Measurements from ENCODE around the gene RASGRF1.

Gene RASGRF1

GRCh38 chr15:79054350-79054749 is 36.2 kb downstream of the RASGRF1 start:
- no peak overlapping the region for H3K27ac ChIP-seq (ENCODE audit: low read length)
- no peaks in the 10 kb centered on the region for H3K36me3 ChIP-seq (ENCODE audit: control insufficient read depth in 2 of 2, insufficient read depth in 2 of 2, low read length in 2 of 2)
- peaks cover 4 to 11% of the 10 kb centered on the region in 2 donors for H3K27me3 ChIP-seq (ENCODE audit: control insufficient read depth in 1 of 2, insufficient read depth in 2 of 2, low read length in 2 of 2)
- no peak overlapping the region for H3K4me3 ChIP-seq (ENCODE audit: low read length in 2 of 2)
- H3K9ac ChIP-seq (ENCODE audit: low read length in 2 of 2) = no peak overlapping the region
- H3K9me3 ChIP-seq (ENCODE audit: control insufficient read depth in 2 of 2, low read length in 2 of 2) = no peaks in the 10 kb centered on the region
- H3K4me1 ChIP-seq (ENCODE audit: control insufficient read depth, insufficient read depth, low read length) = no peaks in the 10 kb centered on the region

- Histone ChIP-seq H3K36me3 (ENCODE audit: control insufficient read depth in 2 of 2, insufficient read depth in 2 of 2, low read length in 2 of 2) (no peaks in the 10 kb centered on the region), H3K4me3 (ENCODE audit: low read length in 2 of 2) (no peak overlapping the region), H3K9ac (ENCODE audit: low read length in 2 of 2) (no peak overlapping the region), H3K9me3 (ENCODE audit: control insufficient read depth in 2 of 2, low read length in 2 of 2) (no peaks in the 10 kb centered on the region), H3K27me3 (ENCODE audit: control insufficient read depth in 1 of 2, insufficient read depth in 2 of 2, low read length in 2 of 2) (peaks cover 4 to 11% of the 10 kb centered on the region in 2 donors), H3K4me1 (ENCODE audit: control insufficient read depth, insufficient read depth, low read length) (no peaks in the 10 kb centered on the region), H3K27ac (ENCODE audit: low read length) (no peak overlapping the region)
These were observed 36.7 kb downstream of the RASGRF1 start for GRCh38 chr15:79053894-79054293.

- H3K27me3 ChIP-seq (ENCODE audit: control insufficient read depth in 1 of 2, insufficient read depth in 2 of 2, low read length in 2 of 2) = peaks cover under 1 to 9% of the 10 kb centered on the region in 2 donors
- no peaks in the 10 kb centered on the region for H3K4me1 ChIP-seq (ENCODE audit: control insufficient read depth, insufficient read depth, low read length)
- no peak overlapping the region for H3K27ac ChIP-seq (ENCODE audit: low read length)
- no peaks in the 10 kb centered on the region for H3K36me3 ChIP-seq (ENCODE audit: control insufficient read depth in 2 of 2, insufficient read depth in 2 of 2, low read length in 2 of 2)
- no peak overlapping the region for H3K4me3 ChIP-seq (ENCODE audit: low read length in 2 of 2)
- H3K9ac ChIP-seq (ENCODE audit: low read length in 2 of 2) = no peak overlapping the region
- H3K9me3 ChIP-seq (ENCODE audit: control insufficient read depth in 2 of 2, low read length in 2 of 2) = no peaks in the 10 kb centered on the region
These were observed 38.4 kb downstream of the RASGRF1 start for GRCh38 chr15:79051941-79052731.

GRCh38 chr15:79051029-79051428 is 39.6 kb downstream of the RASGRF1 start:
- Histone ChIP-seq H3K4me1 (ENCODE audit: control insufficient read depth, insufficient read depth, low read length) (no peaks in the 10 kb centered on the region), H3K9me3 (ENCODE audit: control insufficient read depth in 2 of 2, low read length in 2 of 2) (no peaks in the 10 kb centered on the region), H3K9ac (ENCODE audit: low read length in 2 of 2) (no peak overlapping the region), H3K27me3 (ENCODE audit: control insufficient read depth in 1 of 2, insufficient read depth in 2 of 2, low read length in 2 of 2) (peaks cover 0 to 5% of the 10 kb centered on the region in 2 donors), H3K4me3 (ENCODE audit: low read length in 2 of 2) (no peak overlapping the region), H3K27ac (ENCODE audit: low read length) (no peak overlapping the region), H3K36me3 (ENCODE audit: control insufficient read depth in 2 of 2, insufficient read depth in 2 of 2, low read length in 2 of 2) (no peaks in the 10 kb centered on the region)

GRCh38 chr15:79050341-79050740 is 40.2 kb downstream of the RASGRF1 start:
- H3K36me3 ChIP-seq (ENCODE audit: control insufficient read depth in 2 of 2, insufficient read depth in 2 of 2, low read length in 2 of 2) = no peaks in the 10 kb centered on the region
- no peaks in the 10 kb centered on the region for H3K9me3 ChIP-seq (ENCODE audit: control insufficient read depth in 2 of 2, low read length in 2 of 2)
- H3K27ac ChIP-seq (ENCODE audit: low read length) = no peak overlapping the region
- peaks cover 0 to 2% of the 10 kb centered on the region in 2 donors for H3K27me3 ChIP-seq (ENCODE audit: control insufficient read depth in 1 of 2, insufficient read depth in 2 of 2, low read length in 2 of 2)
- H3K4me3 ChIP-seq (ENCODE audit: low read length in 2 of 2) = no peak overlapping the region
- no peak overlapping the region for H3K9ac ChIP-seq (ENCODE audit: low read length in 2 of 2)
- H3K4me1 ChIP-seq (ENCODE audit: control insufficient read depth, insufficient read depth, low read length) = no peaks in the 10 kb centered on the region

- Histone ChIP-seq H3K9ac (ENCODE audit: low read length in 2 of 2) (no peak overlapping the region), H3K27me3 (ENCODE audit: control insufficient read depth in 1 of 2, insufficient read depth in 2 of 2, low read length in 2 of 2) (peaks cover 0 to 2% of the 10 kb centered on the region in 2 donors), H3K36me3 (ENCODE audit: control insufficient read depth in 2 of 2, insufficient read depth in 2 of 2, low read length in 2 of 2) (no peaks in the 10 kb centered on the region), H3K9me3 (ENCODE audit: control insufficient read depth in 2 of 2, low read length in 2 of 2) (no peaks in the 10 kb centered on the region), H3K4me3 (ENCODE audit: low read length in 2 of 2) (no peak overlapping the region), H3K27ac (ENCODE audit: low read length) (no peak overlapping the region), H3K4me1 (ENCODE audit: control insufficient read depth, insufficient read depth, low read length) (no peaks in the 10 kb centered on the region)
These were observed 41.2 kb downstream of the RASGRF1 start for GRCh38 chr15:79049416-79049815.

- H3K4me1 ChIP-seq (ENCODE audit: control insufficient read depth, insufficient read depth, low read length) = no peaks in the 10 kb centered on the region
- H3K4me3 ChIP-seq (ENCODE audit: low read length in 2 of 2) = no peak overlapping the region
- no peaks in the 10 kb centered on the region for H3K36me3 ChIP-seq (ENCODE audit: control insufficient read depth in 2 of 2, insufficient read depth in 2 of 2, low read length in 2 of 2)
- H3K9ac ChIP-seq (ENCODE audit: low read length in 2 of 2) = no peak overlapping the region
- peaks cover 4 to 11% of the 10 kb centered on the region in 2 donors for H3K9me3 ChIP-seq (ENCODE audit: control insufficient read depth in 2 of 2, low read length in 2 of 2)
- H3K27me3 ChIP-seq (ENCODE audit: control insufficient read depth in 1 of 2, insufficient read depth in 2 of 2, low read length in 2 of 2) = peaks cover 0 to 2% of the 10 kb centered on the region in 2 donors
- H3K27ac ChIP-seq (ENCODE audit: low read length) = no peak overlapping the region
These were observed 42.7 kb downstream of the RASGRF1 start for GRCh38 chr15:79047676-79048439.

- Histone ChIP-seq H3K4me1 (ENCODE audit: control insufficient read depth, insufficient read depth, low read length) (no peaks in the 10 kb centered on the region), H3K9ac (ENCODE audit: low read length in 2 of 2) (no peak overlapping the region), H3K27ac (ENCODE audit: low read length) (no peak overlapping the region), H3K9me3 (ENCODE audit: control insufficient read depth in 2 of 2, low read length in 2 of 2) (peaks cover 4 to 13% of the 10 kb centered on the region in 2 donors), H3K27me3 (ENCODE audit: control insufficient read depth in 1 of 2, insufficient read depth in 2 of 2, low read length in 2 of 2) (peaks cover 0 to 2% of the 10 kb centered on the region in 2 donors), H3K4me3 (ENCODE audit: low read length in 2 of 2) (no peak overlapping the region), H3K36me3 (ENCODE audit: control insufficient read depth in 2 of 2, insufficient read depth in 2 of 2, low read length in 2 of 2) (no peaks in the 10 kb centered on the region)
These were observed 43.7 kb downstream of the RASGRF1 start for GRCh38 chr15:79046691-79047404.

GRCh38 chr15:79045041-79045440 is 45.5 kb downstream of the RASGRF1 start:
- Histone ChIP-seq H3K9me3 (ENCODE audit: control insufficient read depth in 2 of 2, low read length in 2 of 2) (peaks cover 4 to 13% of the 10 kb centered on the region in 2 donors), H3K4me1 (ENCODE audit: control insufficient read depth, insufficient read depth, low read length) (no peaks in the 10 kb centered on the region), H3K36me3 (ENCODE audit: control insufficient read depth in 2 of 2, insufficient read depth in 2 of 2, low read length in 2 of 2) (no peaks in the 10 kb centered on the region), H3K27ac (ENCODE audit: low read length) (no peak overlapping the region), H3K27me3 (ENCODE audit: control insufficient read depth in 1 of 2, insufficient read depth in 2 of 2, low read length in 2 of 2) (peaks cover 2 to 3% of the 10 kb centered on the region in 2 donors), H3K9ac (ENCODE audit: low read length in 2 of 2) (no peak overlapping the region), H3K4me3 (ENCODE audit: low read length in 2 of 2) (no peak overlapping the region)

GRCh38 chr15:79042213-79042928 is 48.2 kb downstream of the RASGRF1 start:
- Histone ChIP-seq H3K4me3 (ENCODE audit: low read length in 2 of 2) (no peak overlapping the region), H3K27ac (ENCODE audit: low read length) (no peak overlapping the region), H3K36me3 (ENCODE audit: control insufficient read depth in 2 of 2, insufficient read depth in 2 of 2, low read length in 2 of 2) (no peaks in the 10 kb centered on the region), H3K9me3 (ENCODE audit: control insufficient read depth in 2 of 2, low read length in 2 of 2) (peaks cover 4 to 13% of the 10 kb centered on the region in 2 donors), H3K4me1 (ENCODE audit: control insufficient read depth, insufficient read depth, low read length) (no peaks in the 10 kb centered on the region), H3K27me3 (ENCODE audit: control insufficient read depth in 1 of 2, insufficient read depth in 2 of 2, low read length in 2 of 2) (peaks cover 3% of the 10 kb centered on the region in 2 donors), H3K9ac (ENCODE audit: low read length in 2 of 2) (no peak overlapping the region)

Measured in stomach smooth muscle (tissue), 2 donors.